SU-DHL-6 (cell line): ENCODE measurements around the gene ITGAE.

ENCODE experiments used
- H2AFZ ChIP-seq: fragments of 200-600 bp; sonication (generic); 2 replicates; pipeline ENCODE4 v1.6.1; 2014; ENCODE audit warnings: low read depth, mild to moderate bottlenecking, moderate library complexity, mixed read lengths, antibody characterized with exemption, low read length; ENCODE audit not compliant: severe bottlenecking
- H3F3A ChIP-seq: fragments of 200-600 bp; shearing (Covaris generic); 2 replicates; pipeline ENCODE4 v1.6.0; 2016; ENCODE audit warnings: antibody characterized with exemption, mild to moderate bottlenecking; ENCODE audit not compliant: insufficient read depth
- H3K27ac ChIP-seq: fragments of 200-600 bp; sonication (generic); 2 replicates; pipeline ENCODE4 v1.5.1; 2016; ENCODE audit warnings: low read depth, mild to moderate bottlenecking, low read length, moderate library complexity, mixed read lengths
- H3K27me3 ChIP-seq: fragments of 200-600 bp; sonication (generic), shearing (Covaris generic); 2 replicates; pipeline ENCODE4 v1.6.0; 2014; ENCODE audit warnings: mild to moderate bottlenecking, low read length
- H3K36me3 ChIP-seq: fragments of 200-600 bp; sonication (generic); 2 replicates; pipeline ENCODE4 v1.6.1; 2014; ENCODE audit warnings: mild to moderate bottlenecking, low read length, mixed read lengths
- H3K4me2 ChIP-seq: fragments of 300-600, 200-600 bp; shearing (Covaris generic), sonication (generic); 2 replicates; pipeline ENCODE4 v1.6.0; 2014; ENCODE audit warnings: low read length, low read depth, mild to moderate bottlenecking; ENCODE audit not compliant: poor library complexity, severe bottlenecking
- H3K4me3 ChIP-seq: fragments of 200-600 bp; sonication (generic); 2 replicates; pipeline ENCODE4 v1.5.1; 2014; ENCODE audit warnings: antibody characterized with exemption, low read length, mild to moderate bottlenecking, mixed read lengths; ENCODE audit not compliant: insufficient read depth, poor library complexity, severe bottlenecking
- H3K79me2 ChIP-seq: fragments of 200-600 bp; sonication (generic); 2 replicates; pipeline ENCODE4 v1.6.1; 2014; ENCODE audit warnings: mild to moderate bottlenecking, low read length, moderate library complexity; ENCODE audit not compliant: insufficient read depth
- H3K9ac ChIP-seq: fragments of 200-600 bp; sonication (generic); 2 replicates; pipeline ENCODE4 v1.7.0; 2014; ENCODE audit warnings: mild to moderate bottlenecking, low read length
- H3K9me2 ChIP-seq: fragments of 200-600 bp; sonication (generic); replicated peaks from 2 replicates; pipeline ENCODE4 v1.6.1; 2014; ENCODE audit warnings: low read length; ENCODE audit not compliant: insufficient read depth
- H3K9me3 ChIP-seq: fragments of 200-600 bp; sonication (generic); 2 replicates; pipeline ENCODE4 v1.6.1; 2014; ENCODE audit warnings: low read length, mixed read lengths; ENCODE audit not compliant: insufficient read depth
- H4K20me1 ChIP-seq: fragments of 200-600 bp; sonication (generic); 2 replicates; pipeline ENCODE4 v1.6.1; 2014; ENCODE audit warnings: low read depth, mild to moderate bottlenecking, antibody characterized with exemption, low read length, moderate library complexity, mixed read lengths
- EZH2phosphoT487 ChIP-seq: fragments of 200-600 bp; sonication (generic), shearing (Covaris generic); conservative IDR thresholded peaks from 2 replicates; pipeline ENCODE4 v1.6.1; 2018; ENCODE audit warnings: mild to moderate bottlenecking, antibody characterized with exemption, low read length, moderate library complexity, mixed read lengths
- TF ChIP-seq, protein P1 (sequence below): fragments of 200-600 bp; sonication (generic); IDR thresholded peaks from one replicate; pipeline ENCODE4 v1.5.1; 2017; ENCODE audit warnings: antibody characterized with exemption, mild to moderate bottlenecking, low read length, moderate library complexity; ENCODE audit not compliant: insufficient read depth, poor library complexity, severe bottlenecking

The ITGAE gene

DNA sequence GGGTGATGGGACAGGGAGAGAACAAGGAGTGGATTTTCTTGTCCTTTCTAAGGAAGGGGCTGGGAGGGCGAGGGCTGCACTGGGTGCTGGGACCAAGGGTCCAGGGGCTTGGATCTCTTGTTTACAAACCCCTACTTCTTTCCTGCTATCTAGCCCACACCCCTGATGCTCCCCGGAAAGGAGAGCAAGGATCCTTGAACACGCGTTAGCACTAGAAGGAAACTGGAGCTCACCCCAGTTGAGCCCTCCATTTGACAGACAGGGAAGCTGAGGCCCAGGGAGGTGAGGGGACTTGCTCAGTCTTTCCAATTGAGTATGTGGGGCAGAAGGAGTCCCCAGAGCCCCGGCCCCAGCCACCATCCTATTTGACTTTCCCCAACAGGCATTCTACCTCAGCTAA lies 4.6 kb upstream of the ITGAE start:
- TF ChIP-seq, protein P1, sequence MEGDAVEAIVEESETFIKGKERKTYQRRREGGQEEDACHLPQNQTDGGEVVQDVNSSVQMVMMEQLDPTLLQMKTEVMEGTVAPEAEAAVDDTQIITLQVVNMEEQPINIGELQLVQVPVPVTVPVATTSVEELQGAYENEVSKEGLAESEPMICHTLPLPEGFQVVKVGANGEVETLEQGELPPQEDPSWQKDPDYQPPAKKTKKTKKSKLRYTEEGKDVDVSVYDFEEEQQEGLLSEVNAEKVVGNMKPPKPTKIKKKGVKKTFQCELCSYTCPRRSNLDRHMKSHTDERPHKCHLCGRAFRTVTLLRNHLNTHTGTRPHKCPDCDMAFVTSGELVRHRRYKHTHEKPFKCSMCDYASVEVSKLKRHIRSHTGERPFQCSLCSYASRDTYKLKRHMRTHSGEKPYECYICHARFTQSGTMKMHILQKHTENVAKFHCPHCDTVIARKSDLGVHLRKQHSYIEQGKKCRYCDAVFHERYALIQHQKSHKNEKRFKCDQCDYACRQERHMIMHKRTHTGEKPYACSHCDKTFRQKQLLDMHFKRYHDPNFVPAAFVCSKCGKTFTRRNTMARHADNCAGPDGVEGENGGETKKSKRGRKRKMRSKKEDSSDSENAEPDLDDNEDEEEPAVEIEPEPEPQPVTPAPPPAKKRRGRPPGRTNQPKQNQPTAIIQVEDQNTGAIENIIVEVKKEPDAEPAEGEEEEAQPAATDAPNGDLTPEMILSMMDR: no peak
- no peak for TF ChIP-seq EZH2phosphoT487
- Histone ChIP-seq H3K27me3 (no peaks in the 10 kb centered on the region), H3K9ac (no peak overlapping the region), H3K4me3 (no peak overlapping the region), H3K27ac (no peak overlapping the region), H3K9me2 (no peaks in the 10 kb centered on the region), H3K4me2 (no peak overlapping the region), H2AFZ (no peak overlapping the region), H3K36me3 (no peaks in the 10 kb centered on the region), H3F3A (no peaks in the 10 kb centered on the region), H3K9me3 (no peaks in the 10 kb centered on the region), H3K79me2 (no peaks in the 10 kb centered on the region), H4K20me1 (no peaks in the 10 kb centered on the region)

DNA sequence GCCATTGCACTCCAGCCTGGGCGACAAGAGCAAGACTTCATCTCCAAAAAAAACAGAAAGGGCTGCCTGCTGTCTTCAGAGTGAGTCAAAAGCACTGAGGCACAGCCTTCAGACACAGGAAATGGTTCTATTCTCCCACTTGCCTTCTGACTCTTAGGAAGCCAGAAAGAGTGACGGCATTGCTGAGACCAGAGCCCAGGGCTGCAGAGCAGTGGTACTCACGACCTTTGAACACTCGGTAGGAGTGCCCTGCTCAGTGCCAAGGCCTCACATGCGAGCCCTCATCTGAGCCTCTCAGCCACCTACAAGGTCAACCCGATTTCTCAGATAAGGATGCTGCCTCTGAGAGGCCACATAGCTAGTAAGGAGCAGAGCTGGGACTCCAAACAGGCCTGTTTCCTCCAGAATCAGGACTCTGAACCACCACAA lies 3.5 kb upstream of the ITGAE start:
- H3K79me2 ChIP-seq: no peaks in the 10 kb centered on the region
- no peak overlapping the region for H3K27ac ChIP-seq
- H3K9me3 ChIP-seq: no peaks in the 10 kb centered on the region
- no peaks in the 10 kb centered on the region for H3K27me3 ChIP-seq
- H3K36me3 ChIP-seq: no peaks in the 10 kb centered on the region
- no peak overlapping the region for H3K4me2 ChIP-seq
- no peak for TF ChIP-seq EZH2phosphoT487
- TF ChIP-seq, protein P1: no peak
- no peaks in the 10 kb centered on the region for H4K20me1 ChIP-seq
- H3K9ac ChIP-seq: no peak overlapping the region
- H3F3A ChIP-seq: no peaks in the 10 kb centered on the region
- no peak overlapping the region for H3K4me3 ChIP-seq
- H2AFZ ChIP-seq: no peak overlapping the region
- H3K9me2 ChIP-seq: no peaks in the 10 kb centered on the region

DNA sequence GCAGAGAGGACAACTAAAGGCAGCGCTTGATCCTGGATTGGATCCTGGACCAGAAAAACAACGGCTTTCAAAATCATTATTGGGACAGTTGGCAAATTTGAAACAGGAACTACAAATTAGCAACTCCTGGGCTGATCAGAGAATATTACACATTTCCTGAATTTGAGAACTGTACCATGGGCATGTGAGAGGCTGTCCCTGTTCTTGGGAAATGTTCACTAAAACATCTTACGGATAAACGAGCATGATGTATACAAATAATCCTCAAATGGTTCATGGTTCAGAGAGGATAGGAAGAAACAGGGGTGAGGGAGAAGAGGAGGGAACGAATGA lies 2.3 kb upstream of the ITGAE start:
- TF ChIP-seq, protein P1: no peak
- TF ChIP-seq EZH2phosphoT487: no peak
- H3K4me2 ChIP-seq: no peak overlapping the region

More for the DNA sequence above, 2.3 kb upstream of the ITGAE start:
- Histone ChIP-seq H3K27me3 (no peaks in the 10 kb centered on the region), H3K36me3 (no peaks in the 10 kb centered on the region), H3K79me2 (no peaks in the 10 kb centered on the region), H2AFZ (no peak overlapping the region), H3K9me2 (no peaks in the 10 kb centered on the region), H3K9me3 (no peaks in the 10 kb centered on the region), H3F3A (no peaks in the 10 kb centered on the region), H3K27ac (no peak overlapping the region), H3K4me3 (no peak overlapping the region), H3K9ac (no peak overlapping the region), H4K20me1 (no peaks in the 10 kb centered on the region)
